Activated CD8-positive, alpha-beta T cell treated with anti-CD3 and anti-CD28 coated beads for 36 hours (primary cell): ENCODE results near the gene CENPVL1. TPM values are rescaled to one million over a fixed set of nuclear protein-coding genes. Genes with fewer than 3 reads are reported as not detected.
"Not testable (repeated sequence)": the region's sequence is repeated elsewhere in the genome, so short reads cannot be mapped to it uniquely, and the experiment has no call there.

Source experiments
- ATAC-seq: fragments of 200-7000 bp; cut with Tn5 transposase; one replicate; pipeline ENCODE4 v1.10.0; 2021; ENCODE audit warnings: mild to moderate bottlenecking, moderate library complexity
- CTCF ChIA-PET: fragments of 350-600 bp; sonication (Branson Sonifier 250); formaldehyde crosslinking; loops from one replicate; lab custom pipeline; 2021; ENCODE audit warnings: antibody characterized with exemption; lab: Charles Lee
- POLR2A ChIA-PET: fragments of 350-600 bp; sonication (Branson Sonifier 250); formaldehyde crosslinking; loops from one replicate; lab custom pipeline; 2021; ENCODE audit warnings: antibody characterized with exemption; lab: Charles Lee
- DNase-seq: peaks from one replicate; pipeline ENCODE4 v3.0.0-alpha.2; 2020
- H3K27ac Mint-ChIP-seq: one replicate; pipeline ENCODE4 v1.8.0; 2021; ENCODE audit warnings: mild to moderate bottlenecking, mixed read lengths
- H3K27me3 Mint-ChIP-seq: one replicate; pipeline ENCODE4 v1.8.0; 2021; ENCODE audit warnings: mixed read lengths
- H3K36me3 Mint-ChIP-seq: one replicate; pipeline ENCODE4 v1.8.0; 2021; ENCODE audit warnings: low read depth, mixed read lengths
- H3K4me1 Mint-ChIP-seq: one replicate; pipeline ENCODE4 v1.8.0; 2021; ENCODE audit warnings: low read depth, mixed read lengths
- H3K4me3 Mint-ChIP-seq: one replicate; pipeline ENCODE4 v1.8.0; 2021; ENCODE audit warnings: mild to moderate bottlenecking, moderate library complexity, mixed read lengths
- H3K9me3 Mint-ChIP-seq: one replicate; pipeline ENCODE4 v1.8.0; 2021; ENCODE audit warnings: mixed read lengths
- CTCF ChIP-seq: fragments of 200-600 bp; IDR thresholded peaks from one replicate; pipeline ENCODE4 v1.8.0; 2022; ENCODE audit warnings: antibody characterized with exemption, mild to moderate bottlenecking
- intact Hi-C: fragments of 100-400 bp; cut with micrococcal nuclease; formaldehyde crosslinking; loops from one replicate; pipeline ENCODE4 v1.10.0; 2022
- total RNA-seq, 2 experiments: library from RNA; stranded (reverse); gene quantifications; one replicate each; pipeline ENCODE4 v1.2.3, GENCODE V29; 2021

Gene CENPVL1
- total RNA-seq, 2 experiments from 2014 or later = not detected

- peaks cover 4% of the 10 kb centered on the region for H3K27me3 Mint-ChIP-seq
- H3K4me3 Mint-ChIP-seq = no peak overlapping the region
- no peaks in the 10 kb centered on the region for H3K36me3 Mint-ChIP-seq
- intact Hi-C loops = no loop called here
- ATAC-seq = no peak
- no peaks in the 10 kb centered on the region for H3K9me3 Mint-ChIP-seq
- TF ChIP-seq CTCF = no peak
- no peaks in the 10 kb centered on the region for H3K4me1 Mint-ChIP-seq
- CTCF ChIA-PET = no interaction called here
- no peak overlapping the region for H3K27ac Mint-ChIP-seq
- POLR2A ChIA-PET = no interaction called here
- no peak for DNase-seq
Observed at GRCh38 chrX:51697397-51697796, 12.9 kb upstream of the CENPVL1 start.

DNA sequence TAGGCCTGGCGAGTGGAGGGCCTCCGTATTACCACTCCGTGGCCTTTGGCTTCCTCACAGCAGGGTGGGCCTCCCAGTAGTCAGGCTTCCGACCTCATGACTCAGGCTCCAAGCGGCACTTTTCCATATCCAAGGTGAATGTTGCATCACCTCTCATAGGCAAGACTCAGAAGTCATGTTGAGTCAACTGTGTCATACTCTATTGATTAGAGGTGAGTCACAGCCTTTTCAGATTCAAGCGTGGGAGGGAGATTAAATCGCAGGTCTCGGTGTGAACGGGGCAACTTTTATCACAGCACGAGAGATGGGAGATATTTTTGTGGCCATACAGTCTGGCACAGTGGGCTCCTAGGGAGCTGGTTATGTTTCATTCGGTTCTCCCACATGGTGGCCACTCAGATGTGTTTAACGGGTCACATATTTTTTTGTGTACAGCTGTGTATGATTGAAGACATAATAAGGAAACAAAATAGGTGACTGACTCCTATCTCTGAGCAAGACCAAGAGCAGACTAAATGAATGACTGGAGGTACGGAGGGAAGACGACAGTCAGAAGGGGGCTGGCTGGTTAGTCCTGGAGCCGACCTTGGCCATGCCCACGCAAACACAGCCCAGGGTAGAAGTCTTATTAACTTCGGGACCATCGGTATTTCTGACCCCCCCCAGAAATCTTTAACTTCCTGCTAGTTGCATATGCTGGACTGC is 2.8 kb downstream of the CENPVL1 start:
- H3K9me3 Mint-ChIP-seq, intact Hi-C loops, H3K36me3 Mint-ChIP-seq, H3K27me3 Mint-ChIP-seq, H3K27ac Mint-ChIP-seq, ATAC-seq, H3K4me3 Mint-ChIP-seq, CTCF ChIA-PET, POLR2A ChIA-PET, H3K4me1 Mint-ChIP-seq, DNase-seq: not testable (repeated sequence)

DNA sequence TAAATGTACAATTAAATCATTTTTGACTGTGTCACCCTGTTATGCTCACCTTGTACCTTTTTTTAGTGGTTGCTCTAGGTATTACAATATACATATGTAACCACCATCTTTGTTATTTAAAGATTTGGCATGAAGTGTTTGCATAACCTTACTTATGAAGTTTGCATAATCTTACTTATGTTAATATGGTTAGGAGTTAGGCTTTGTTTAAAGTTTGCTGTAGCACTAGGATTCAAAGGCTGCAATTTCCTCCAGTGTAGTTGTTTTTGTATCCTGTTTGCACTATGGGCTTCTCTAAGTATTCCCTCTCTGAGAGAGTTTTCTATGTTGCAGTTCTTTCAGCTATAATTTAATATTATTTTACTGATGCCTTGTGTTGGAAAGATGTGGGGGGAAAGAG is 17.9 kb downstream of the CENPVL1 start:
- POLR2A ChIA-PET = no interaction called here
- no peak overlapping the region for H3K4me3 Mint-ChIP-seq
- CTCF ChIA-PET = no interaction called here

GRCh38 chrX:51737091-51737490 is 26.8 kb downstream of the CENPVL1 start:
- no peak for DNase-seq
- no peaks in the 10 kb centered on the region for H3K9me3 Mint-ChIP-seq
- no peak overlapping the region for H3K4me3 Mint-ChIP-seq
- H3K27me3 Mint-ChIP-seq = peaks cover 14% of the 10 kb centered on the region
- ChIA-PET POLR2A (no interaction called here), CTCF (no interaction called here)
- H3K27ac Mint-ChIP-seq = no peak overlapping the region
- no peak for ATAC-seq
- TF ChIP-seq CTCF = no peak
- intact Hi-C loops = no loop called here
- no peaks in the 10 kb centered on the region for H3K4me1 Mint-ChIP-seq
- H3K36me3 Mint-ChIP-seq = no peaks in the 10 kb centered on the region

More for the DNA sequence above, 17.9 kb downstream of the CENPVL1 start:
- intact Hi-C loops = no loop called here
- TF ChIP-seq CTCF = no peak
- no peak for DNase-seq
- no peaks in the 10 kb centered on the region for H3K36me3 Mint-ChIP-seq
- no peak for ATAC-seq
- H3K27me3 Mint-ChIP-seq = peaks cover under 1% of the 10 kb centered on the region
- H3K4me1 Mint-ChIP-seq = no peaks in the 10 kb centered on the region
- no peaks in the 10 kb centered on the region for H3K9me3 Mint-ChIP-seq
- no peak overlapping the region for H3K27ac Mint-ChIP-seq

- no peak for DNase-seq
- peak overlapping the region; percentile 83 for H3K4me3 Mint-ChIP-seq
Observed at GRCh38 chrX:51742586-51742985, 32.3 kb downstream of the CENPVL1 start.

More at GRCh38 chrX:51742586-51742985, 32.3 kb downstream of the CENPVL1 start:
- peaks cover 24% of the 10 kb centered on the region for H3K36me3 Mint-ChIP-seq
- CTCF ChIA-PET = no interaction called here
- intact Hi-C loops = no loop called here
- H3K27ac Mint-ChIP-seq = peak overlapping the region; percentile 78
- peaks cover 24% of the 10 kb centered on the region for H3K9me3 Mint-ChIP-seq
- no peak for TF ChIP-seq CTCF
- H3K4me1 Mint-ChIP-seq = peaks cover 18% of the 10 kb centered on the region
- H3K27me3 Mint-ChIP-seq = no peaks in the 10 kb centered on the region
- no peak for ATAC-seq
- POLR2A ChIA-PET = no interaction called here
